CD14-positive monocyte (primary cell): ENCODE data around the gene MDFIC. TPM values are rescaled to one million over a fixed set of nuclear protein-coding genes. Genes with fewer than 3 reads are reported as not detected.

Source experiments
- DNase-seq, 3 donors: peaks; one replicate each; pipeline ENCODE4 v3.0.0-alpha.2; 2011 to 2022
- H2AFZ ChIP-seq: 2 replicates; pipeline ENCODE4 v1.6.0; 2012; ENCODE audit warnings: mild to moderate bottlenecking, low read depth, low read length, inconsistent platforms; ENCODE audit not compliant: insufficient read depth, poor library complexity, severe bottlenecking
- H3K27ac ChIP-seq, 2 donors: 1 replicate in 1 of 2; 2 replicates in 1 of 2; pipeline ENCODE4 v1.5.1; 2012 to 2013; ENCODE audit warnings: low read length in 2 of 2, control low read depth in 1 of 2, inconsistent platforms in 1 of 2, low read depth in 1 of 2, mild to moderate bottlenecking in 1 of 2
- H3K27me3 ChIP-seq, 2 donors: one replicate each; pipeline versions ENCODE4 v1.6.0 to v1.6.1; 2011 to 2013; ENCODE audit warnings: low read length in 2 of 2; ENCODE audit not compliant: control insufficient read depth in 2 of 2, insufficient read depth in 2 of 2
- H3K36me3 ChIP-seq, 2 donors: replicated peaks in 1 of 2; 1 replicate in 1 of 2; 2 replicates in 1 of 2; pipeline versions ENCODE4 v1.5.1 to v1.6.1; 2012 to 2013; ENCODE audit warnings: low read length in 2 of 2, control low read depth in 1 of 2, inconsistent platforms in 1 of 2, mild to moderate bottlenecking in 1 of 2; ENCODE audit not compliant: insufficient read depth in 2 of 2, control insufficient read depth in 1 of 2
- H3K4me1 ChIP-seq, 2 donors: 1 replicate in 1 of 2; 2 replicates in 1 of 2; pipeline versions ENCODE4 v1.5.1 to v1.6.1; 2012 to 2013; ENCODE audit warnings: low read length in 2 of 2, control low read depth in 1 of 2, inconsistent platforms in 1 of 2, mild to moderate bottlenecking in 1 of 2, moderate library complexity in 1 of 2; ENCODE audit not compliant: insufficient read depth in 2 of 2, control insufficient read depth in 1 of 2
- H3K4me2 ChIP-seq: replicated peaks from 2 replicates; pipeline ENCODE3; 2012; ENCODE audit warnings: low read length, moderate library complexity, mild to moderate bottlenecking; ENCODE audit not compliant: poor library complexity, severe bottlenecking; ENCODE audit errors: extremely low read depth
- H3K4me3 ChIP-seq, 3 experiments: fragments of 200-600 bp in 1 of 3; sonication (generic) in 1 of 3; replicated peaks in 1 of 3; 1 replicate in 2 of 3; 2 replicates in 1 of 3; pipeline ENCODE4 v1.5.1; 2011 to 2013; ENCODE audit warnings: low read length in 3 of 3, mild to moderate bottlenecking in 3 of 3, control low read depth in 2 of 3, low read depth in 2 of 3, inconsistent platforms in 1 of 3, moderate library complexity in 1 of 3
- H3K79me2 ChIP-seq: 2 replicates; pipeline ENCODE4 v1.6.0; 2012; ENCODE audit warnings: mild to moderate bottlenecking, control low read depth, inconsistent platforms, low read length, moderate library complexity; ENCODE audit not compliant: insufficient read depth
- H3K9ac ChIP-seq: 2 replicates; pipeline ENCODE4 v1.6.0; 2017; ENCODE audit warnings: low read length, mild to moderate bottlenecking; ENCODE audit not compliant: insufficient read depth, poor library complexity, severe bottlenecking
- H3K9me3 ChIP-seq, 2 donors: replicated peaks in 1 of 2; 1 replicate in 1 of 2; 2 replicates in 1 of 2; pipeline versions ENCODE4 v1.5.1 to v1.6.1; 2012 to 2013; ENCODE audit warnings: low read length in 2 of 2, control low read depth in 1 of 2; ENCODE audit not compliant: control insufficient read depth in 1 of 2, insufficient read depth in 1 of 2
- H4K20me1 ChIP-seq: 2 replicates; pipeline ENCODE4 v1.6.0; 2012; ENCODE audit warnings: mild to moderate bottlenecking, low read length, control low read depth, moderate library complexity; ENCODE audit not compliant: insufficient read depth
- H3K27ac Mint-ChIP-seq, 7 donors: one replicate each; pipeline ENCODE4 v1.8.0; 2020; ENCODE audit warnings: mild to moderate bottlenecking in 7 of 7, mixed read lengths in 7 of 7, moderate library complexity in 6 of 7, inconsistent platforms in 2 of 7
- H3K27me3 Mint-ChIP-seq, 3 donors: one replicate each; pipeline ENCODE4 v1.8.0; 2021 to 2022; ENCODE audit warnings: low read depth in 3 of 3, mild to moderate bottlenecking in 3 of 3, mixed read lengths in 3 of 3, moderate library complexity in 3 of 3, inconsistent platforms in 1 of 3
- H3K36me3 Mint-ChIP-seq, 2 donors: one replicate each; pipeline ENCODE4 v1.8.0; 2020; ENCODE audit warnings: mixed read lengths in 2 of 2, inconsistent platforms in 1 of 2, mild to moderate bottlenecking in 1 of 2
- H3K4me1 Mint-ChIP-seq: one replicate; pipeline ENCODE4 v1.8.0; 2020; ENCODE audit warnings: mild to moderate bottlenecking, mixed read lengths
- H3K4me3 Mint-ChIP-seq, 2 donors: one replicate each; pipeline ENCODE4 v1.8.0; 2020; ENCODE audit warnings: mild to moderate bottlenecking in 2 of 2, mixed read lengths in 2 of 2, moderate library complexity in 1 of 2
- H3K9me3 Mint-ChIP-seq, 7 donors: one replicate each; pipeline ENCODE4 v1.8.0; 2020 to 2022; ENCODE audit warnings: mixed read lengths in 7 of 7, mild to moderate bottlenecking in 6 of 7, moderate library complexity in 6 of 7, inconsistent platforms in 2 of 7
- WGBS: methylation state at CpG from one replicate; pipeline ENCODE4 v1.1.5; 2013; ENCODE audit warnings: missing lambda C conversion rate; ENCODE audit not compliant: insufficient coverage; 5-methylcytosine and 5-hydroxymethylcytosine counted together
- intact Hi-C, 2 donors: fragments of 100-400 bp; cut with micrococcal nuclease; formaldehyde crosslinking; loops; one replicate each; pipeline versions ENCODE4 v1.15.0 to v1.15.1; 2023
- polyA plus RNA-seq, 3 donors: library from polyadenylated mRNA; depleted of rRNA in 1 of 3; unstranded in 2 of 3; stranded (reverse) in 1 of 3; fragments of 300-500 nt in 2 of 3; fragments of >200 nt in 1 of 3; fragmentation: Illumina TruSeq in 2 of 3; gene quantifications; 1 replicate in 2 of 3; 2 replicates in 1 of 3; pipeline ENCODE4 v1.2.3, GENCODE V29; 2012 to 2021
- TF ChIP-seq, protein P1 (sequence below): fragments of 200-600 bp; IDR thresholded peaks from one replicate; pipeline ENCODE4 v1.8.0; 2022; ENCODE audit warnings: antibody characterized with exemption, mild to moderate bottlenecking

MDFIC gene
- polyA plus RNA-seq, 3 donors, result 13.0 to 30.0 (median 19.9) TPM

DNA sequence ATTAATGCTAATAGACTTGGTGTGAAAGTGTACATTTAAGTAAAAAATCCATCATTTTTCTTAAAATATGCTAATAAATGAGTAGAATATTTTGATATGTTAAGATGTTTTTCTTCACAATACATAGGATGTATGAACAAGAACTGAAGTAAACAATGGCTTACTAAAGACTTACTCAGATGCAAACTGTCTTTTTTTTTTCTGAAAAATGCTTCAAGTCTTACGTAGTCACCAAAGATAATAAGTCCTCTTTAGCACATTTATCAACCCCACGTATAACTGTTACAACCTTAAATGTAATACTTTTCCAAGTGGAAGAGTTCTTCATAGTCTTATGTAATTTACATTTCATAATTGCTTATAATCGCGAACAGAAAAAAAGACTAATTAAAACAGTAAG lies 54.8 kb downstream of the MDFIC start:
- H3K4me1 ChIP-seq, result peaks cover 15 to 27% of the 10 kb centered on the region in 2 donors
- WGBS, result no CpG with 5 or more reads among the region's 4 CpGs
- no peak overlapping the region for H3K9ac ChIP-seq
- Mint-ChIP-seq H3K27me3 (no peaks in the 10 kb centered on the region), H3K36me3 (peaks cover 12 to 18% of the 10 kb centered on the region in 2 donors), H3K9me3 (no peaks in the 10 kb centered on the region), H3K4me1 (peaks cover 47% of the 10 kb centered on the region), H3K4me3 (no peak overlapping the region), H3K27ac (no peak overlapping the region)
- no peaks in the 10 kb centered on the region for H3K9me3 ChIP-seq
- no peaks in the 10 kb centered on the region for H3K27me3 ChIP-seq
- peaks cover 59% of the 10 kb centered on the region for H3K79me2 ChIP-seq
- no peak overlapping the region for H3K4me2 ChIP-seq
- DNase-seq, result no peak
- H3K27ac ChIP-seq, result no peak overlapping the region
- peaks cover 17% of the 10 kb centered on the region for H4K20me1 ChIP-seq
- intact Hi-C loops, result no loop called here
- H3K4me3 ChIP-seq, result no peak overlapping the region
- no peak overlapping the region for H2AFZ ChIP-seq
- TF ChIP-seq, protein P1, sequence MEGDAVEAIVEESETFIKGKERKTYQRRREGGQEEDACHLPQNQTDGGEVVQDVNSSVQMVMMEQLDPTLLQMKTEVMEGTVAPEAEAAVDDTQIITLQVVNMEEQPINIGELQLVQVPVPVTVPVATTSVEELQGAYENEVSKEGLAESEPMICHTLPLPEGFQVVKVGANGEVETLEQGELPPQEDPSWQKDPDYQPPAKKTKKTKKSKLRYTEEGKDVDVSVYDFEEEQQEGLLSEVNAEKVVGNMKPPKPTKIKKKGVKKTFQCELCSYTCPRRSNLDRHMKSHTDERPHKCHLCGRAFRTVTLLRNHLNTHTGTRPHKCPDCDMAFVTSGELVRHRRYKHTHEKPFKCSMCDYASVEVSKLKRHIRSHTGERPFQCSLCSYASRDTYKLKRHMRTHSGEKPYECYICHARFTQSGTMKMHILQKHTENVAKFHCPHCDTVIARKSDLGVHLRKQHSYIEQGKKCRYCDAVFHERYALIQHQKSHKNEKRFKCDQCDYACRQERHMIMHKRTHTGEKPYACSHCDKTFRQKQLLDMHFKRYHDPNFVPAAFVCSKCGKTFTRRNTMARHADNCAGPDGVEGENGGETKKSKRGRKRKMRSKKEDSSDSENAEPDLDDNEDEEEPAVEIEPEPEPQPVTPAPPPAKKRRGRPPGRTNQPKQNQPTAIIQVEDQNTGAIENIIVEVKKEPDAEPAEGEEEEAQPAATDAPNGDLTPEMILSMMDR, result no peak
- H3K36me3 ChIP-seq, result peaks cover 4 to 14% of the 10 kb centered on the region in 2 donors

DNA sequence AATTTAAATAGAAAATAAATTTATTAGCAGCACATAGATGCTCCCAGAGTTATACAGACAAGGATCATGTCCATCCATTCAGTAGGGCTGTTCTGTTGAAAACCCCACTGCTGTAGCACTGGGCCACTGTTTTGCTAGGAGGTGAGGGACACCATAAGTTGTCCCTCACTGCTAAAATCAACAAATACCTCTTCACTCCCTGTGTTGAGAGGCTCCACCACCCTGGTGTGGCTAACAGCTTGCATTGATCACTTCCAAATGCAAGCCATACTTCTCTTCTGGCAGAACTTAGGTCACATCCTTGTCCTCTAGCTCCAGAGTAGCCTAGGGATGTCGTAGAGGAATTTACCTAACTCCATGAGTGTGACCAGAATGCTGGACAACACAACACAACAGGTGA lies 55.4 kb downstream of the MDFIC start:
- Mint-ChIP-seq H3K27ac (peak overlapping the region in 2 of 7 donors; percentile 7 to 61), H3K36me3 (peaks cover 15 to 24% of the 10 kb centered on the region in 2 donors), H3K4me3 (no peak overlapping the region), H3K27me3 (no peaks in the 10 kb centered on the region), H3K4me1 (peaks cover 45% of the 10 kb centered on the region), H3K9me3 (no peaks in the 10 kb centered on the region)
- Histone ChIP-seq H3K36me3 (peaks cover 4 to 19% of the 10 kb centered on the region in 2 donors), H3K4me1 (peaks cover 15 to 21% of the 10 kb centered on the region in 2 donors), H4K20me1 (peaks cover 12% of the 10 kb centered on the region), H3K4me3 (no peak overlapping the region), H3K27me3 (no peaks in the 10 kb centered on the region), H3K27ac (no peak overlapping the region), H3K9ac (no peak overlapping the region), H3K79me2 (peaks cover 53% of the 10 kb centered on the region), H3K9me3 (no peaks in the 10 kb centered on the region), H2AFZ (no peak overlapping the region), H3K4me2 (no peak overlapping the region)
- TF ChIP-seq, protein P1, result no peak
- WGBS, result no CpG with 5 or more reads among the region's 1 CpG
- intact Hi-C loops, result no loop called here
- no peak for DNase-seq
